Measurements from ENCODE around the gene CHTF18. TPM values are rescaled to one million over a fixed set of nuclear protein-coding genes. Genes with fewer than 3 reads are reported as not detected.
"Not testable (repeated sequence)": the region's sequence is repeated elsewhere in the genome, so short reads cannot be mapped to it uniquely, and the experiment has no call there.

Gene CHTF18
- total RNA-seq, 2 donors from 2014 or later, result 65.4 to 87.1 TPM

GRCh38 chr16:764848-765487 lies 23.5 kb upstream of the CHTF18 start:
- ATAC-seq (replicated peaks), result no peak
- H3K4me3 Mint-ChIP-seq, result no peak overlapping the region
- H3K4me1 Mint-ChIP-seq, result no peaks in the 10 kb centered on the region
- no peaks in the 10 kb centered on the region for H3K36me3 Mint-ChIP-seq (ENCODE audit: low read depth)
- no peaks in the 10 kb centered on the region for H3K27me3 Mint-ChIP-seq
- no peak overlapping the region for H3K27ac Mint-ChIP-seq
- H3K9me3 Mint-ChIP-seq, result no peaks in the 10 kb centered on the region

- no peak for ATAC-seq (replicated peaks)
- H3K27me3 Mint-ChIP-seq, result no peaks in the 10 kb centered on the region
- H3K4me1 Mint-ChIP-seq, result no peaks in the 10 kb centered on the region
- no peaks in the 10 kb centered on the region for H3K36me3 Mint-ChIP-seq (ENCODE audit: low read depth)
- H3K27ac Mint-ChIP-seq, result no peak overlapping the region
- H3K9me3 Mint-ChIP-seq, result no peaks in the 10 kb centered on the region
- H3K4me3 Mint-ChIP-seq, result no peak overlapping the region
These were observed 22.9 kb upstream of the CHTF18 start for GRCh38 chr16:765488-765865.

- Mint-ChIP-seq H3K4me1 (no peaks in the 10 kb centered on the region), H3K9me3 (no peaks in the 10 kb centered on the region), H3K4me3 (no peak overlapping the region), H3K27me3 (no peaks in the 10 kb centered on the region), H3K27ac (no peak overlapping the region), H3K36me3 (ENCODE audit: low read depth) (no peaks in the 10 kb centered on the region)
- ATAC-seq (replicated peaks), result no peak
These were observed 22.2 kb upstream of the CHTF18 start for GRCh38 chr16:766008-766819.

GRCh38 chr16:766820-767640 lies 21.4 kb upstream of the CHTF18 start:
- ATAC-seq (replicated peaks), result no peak
- Mint-ChIP-seq H3K36me3 (ENCODE audit: low read depth) (no peaks in the 10 kb centered on the region), H3K27me3 (no peaks in the 10 kb centered on the region), H3K27ac (no peak overlapping the region), H3K4me1 (no peaks in the 10 kb centered on the region), H3K9me3 (no peaks in the 10 kb centered on the region), H3K4me3 (no peak overlapping the region)

GRCh38 chr16:767743-768235 lies 20.6 kb upstream of the CHTF18 start:
- Mint-ChIP-seq H3K27ac (no peak overlapping the region), H3K27me3 (no peaks in the 10 kb centered on the region), H3K4me1 (no peaks in the 10 kb centered on the region), H3K36me3 (ENCODE audit: low read depth) (no peaks in the 10 kb centered on the region), H3K4me3 (no peak overlapping the region), H3K9me3 (no peaks in the 10 kb centered on the region)
- ATAC-seq (replicated peaks), result no peak

GRCh38 chr16:768428-768827 lies 20.0 kb upstream of the CHTF18 start:
- Mint-ChIP-seq H3K36me3 (ENCODE audit: low read depth) (no peaks in the 10 kb centered on the region), H3K9me3 (no peaks in the 10 kb centered on the region), H3K27me3 (no peaks in the 10 kb centered on the region), H3K27ac (no peak overlapping the region), H3K4me3 (no peak overlapping the region), H3K4me1 (no peaks in the 10 kb centered on the region)
- peak; percentile 19 for ATAC-seq (replicated peaks)

GRCh38 chr16:769184-769784 lies 19.1 kb upstream of the CHTF18 start:
- no peaks in the 10 kb centered on the region for H3K27me3 Mint-ChIP-seq
- H3K36me3 Mint-ChIP-seq (ENCODE audit: low read depth), result no peaks in the 10 kb centered on the region
- H3K4me1 Mint-ChIP-seq, result no peaks in the 10 kb centered on the region
- no peak overlapping the region for H3K4me3 Mint-ChIP-seq
- ATAC-seq (replicated peaks), result peak; percentile 21
- H3K9me3 Mint-ChIP-seq, result no peaks in the 10 kb centered on the region
- no peak overlapping the region for H3K27ac Mint-ChIP-seq

- Mint-ChIP-seq H3K4me1 (no peaks in the 10 kb centered on the region), H3K36me3 (ENCODE audit: low read depth) (no peaks in the 10 kb centered on the region), H3K4me3 (no peak overlapping the region), H3K9me3 (no peaks in the 10 kb centered on the region), H3K27ac (no peak overlapping the region), H3K27me3 (no peaks in the 10 kb centered on the region)
- no peak for ATAC-seq (replicated peaks)
These were observed 18.5 kb upstream of the CHTF18 start for GRCh38 chr16:769934-770333.

- Mint-ChIP-seq H3K27me3 (no peaks in the 10 kb centered on the region), H3K9me3 (no peaks in the 10 kb centered on the region), H3K27ac (no peak overlapping the region), H3K36me3 (ENCODE audit: low read depth) (no peaks in the 10 kb centered on the region), H3K4me3 (no peak overlapping the region), H3K4me1 (no peaks in the 10 kb centered on the region)
- ATAC-seq (replicated peaks), result no peak
These were observed 18.0 kb upstream of the CHTF18 start for GRCh38 chr16:770411-770810.

- ATAC-seq (replicated peaks), result no peak
- no peaks in the 10 kb centered on the region for H3K36me3 Mint-ChIP-seq (ENCODE audit: low read depth)
- no peak overlapping the region for H3K4me3 Mint-ChIP-seq
- H3K27me3 Mint-ChIP-seq, result peaks cover 3% of the 10 kb centered on the region
- H3K27ac Mint-ChIP-seq, result no peak overlapping the region
- no peaks in the 10 kb centered on the region for H3K4me1 Mint-ChIP-seq
- no peaks in the 10 kb centered on the region for H3K9me3 Mint-ChIP-seq
These were observed 15.5 kb upstream of the CHTF18 start for GRCh38 chr16:772959-773358.

- no peak for ATAC-seq (replicated peaks)
- H3K4me3 Mint-ChIP-seq, result no peak overlapping the region
These were observed 14.1 kb upstream of the CHTF18 start for GRCh38 chr16:774086-775001.

GRCh38 chr16:775236-775796 lies 13.1 kb upstream of the CHTF18 start:
- Mint-ChIP-seq H3K4me3 (no peak overlapping the region), H3K9me3 (no peaks in the 10 kb centered on the region), H3K4me1 (no peaks in the 10 kb centered on the region), H3K27me3 (peaks cover 3% of the 10 kb centered on the region), H3K27ac (no peak overlapping the region), H3K36me3 (ENCODE audit: low read depth) (no peaks in the 10 kb centered on the region)
- no peak for ATAC-seq (replicated peaks)

More at GRCh38 chr16:774086-775001, 14.1 kb upstream of the CHTF18 start:
- no peak overlapping the region for H3K27ac Mint-ChIP-seq
- H3K36me3 Mint-ChIP-seq (ENCODE audit: low read depth), result no peaks in the 10 kb centered on the region
- no peaks in the 10 kb centered on the region for H3K4me1 Mint-ChIP-seq
- no peaks in the 10 kb centered on the region for H3K9me3 Mint-ChIP-seq
- peaks cover 3% of the 10 kb centered on the region for H3K27me3 Mint-ChIP-seq

- H3K4me1 Mint-ChIP-seq; H3K27me3 Mint-ChIP-seq; H3K36me3 Mint-ChIP-seq (ENCODE audit: low read depth); ATAC-seq (replicated peaks); H3K4me3 Mint-ChIP-seq; H3K27ac Mint-ChIP-seq; H3K9me3 Mint-ChIP-seq: not testable (repeated sequence)
These were observed 12.1 kb upstream of the CHTF18 start for GRCh38 chr16:776298-776697.
